Measurements from ENCODE around the gene SLC1A2.

DNA sequence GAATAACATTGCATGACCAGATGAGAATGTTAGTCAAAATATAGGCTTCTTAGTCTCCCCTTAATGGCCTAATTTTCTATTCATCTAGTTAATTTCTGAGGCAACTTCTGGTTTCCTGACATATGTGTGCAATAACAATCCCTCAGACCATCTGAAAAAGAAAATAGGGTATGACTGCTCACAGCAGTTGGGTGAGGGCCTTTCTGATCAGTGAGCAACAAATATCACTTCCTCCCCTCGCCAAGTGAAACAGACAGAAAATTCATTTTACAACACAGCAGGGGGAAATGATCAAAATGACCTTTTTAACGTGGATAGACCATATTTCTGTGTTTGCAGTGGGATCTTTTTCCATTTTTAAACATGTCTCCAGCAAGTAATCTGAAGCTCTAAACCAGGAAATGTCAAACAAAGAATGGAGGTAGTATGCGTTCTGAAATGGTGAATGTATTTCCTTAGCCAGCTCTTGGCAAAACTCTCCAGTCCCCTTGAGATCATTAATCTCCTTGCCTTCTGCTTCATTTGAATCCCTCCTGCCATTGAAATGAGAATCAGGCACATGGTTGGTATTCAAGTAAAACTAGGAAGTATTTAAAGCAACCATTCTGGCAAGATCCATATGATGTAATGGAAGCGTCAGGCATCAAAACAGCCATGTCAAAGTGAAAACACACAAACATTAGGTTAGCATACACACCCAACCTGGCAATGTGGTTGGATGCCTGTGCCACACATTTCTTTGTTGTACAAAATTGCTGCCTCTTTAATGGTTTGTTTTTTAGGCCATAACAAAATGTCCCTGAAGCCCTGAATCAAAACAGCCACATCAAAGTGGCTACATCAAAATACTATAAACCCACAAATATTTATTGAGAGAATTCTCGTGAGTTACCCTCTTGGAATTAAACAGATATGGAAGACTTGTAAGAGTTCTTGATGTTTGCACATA, 100.1 kb downstream of the SLC1A2 start:
- TF ChIP-seq POLR2A (IDR thresholded peaks at IDR 0.05) = no peak
- TF ChIP-seq, protein P1, sequence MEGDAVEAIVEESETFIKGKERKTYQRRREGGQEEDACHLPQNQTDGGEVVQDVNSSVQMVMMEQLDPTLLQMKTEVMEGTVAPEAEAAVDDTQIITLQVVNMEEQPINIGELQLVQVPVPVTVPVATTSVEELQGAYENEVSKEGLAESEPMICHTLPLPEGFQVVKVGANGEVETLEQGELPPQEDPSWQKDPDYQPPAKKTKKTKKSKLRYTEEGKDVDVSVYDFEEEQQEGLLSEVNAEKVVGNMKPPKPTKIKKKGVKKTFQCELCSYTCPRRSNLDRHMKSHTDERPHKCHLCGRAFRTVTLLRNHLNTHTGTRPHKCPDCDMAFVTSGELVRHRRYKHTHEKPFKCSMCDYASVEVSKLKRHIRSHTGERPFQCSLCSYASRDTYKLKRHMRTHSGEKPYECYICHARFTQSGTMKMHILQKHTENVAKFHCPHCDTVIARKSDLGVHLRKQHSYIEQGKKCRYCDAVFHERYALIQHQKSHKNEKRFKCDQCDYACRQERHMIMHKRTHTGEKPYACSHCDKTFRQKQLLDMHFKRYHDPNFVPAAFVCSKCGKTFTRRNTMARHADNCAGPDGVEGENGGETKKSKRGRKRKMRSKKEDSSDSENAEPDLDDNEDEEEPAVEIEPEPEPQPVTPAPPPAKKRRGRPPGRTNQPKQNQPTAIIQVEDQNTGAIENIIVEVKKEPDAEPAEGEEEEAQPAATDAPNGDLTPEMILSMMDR (IDR thresholded peaks at IDR 0.05) = no peak
